Measurements from ENCODE around the gene CACNA1D.

DNA sequence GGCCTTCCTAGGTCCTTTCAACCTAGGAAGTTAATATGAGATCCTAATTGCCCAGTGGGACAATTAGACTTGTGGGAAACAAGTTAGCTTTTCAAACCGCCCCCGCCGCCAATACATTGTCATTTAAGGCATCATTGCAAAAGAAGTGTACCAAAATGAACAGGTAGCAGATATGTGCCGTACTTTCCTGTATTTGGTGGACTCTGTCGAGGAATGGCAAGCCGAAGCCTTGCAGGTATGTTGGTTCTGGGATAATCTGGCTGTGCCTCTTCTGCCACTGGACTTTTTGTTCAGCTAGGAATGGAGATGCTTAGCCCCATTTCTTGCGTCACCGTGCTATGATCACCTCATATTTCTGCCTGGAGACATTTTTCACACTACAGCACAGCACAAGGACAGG, 157.5 kb downstream of the CACNA1D start:
- TF ChIP-seq POLR2A (IDR thresholded peaks at IDR 0.05) = no peak
- TF ChIP-seq, protein P1, sequence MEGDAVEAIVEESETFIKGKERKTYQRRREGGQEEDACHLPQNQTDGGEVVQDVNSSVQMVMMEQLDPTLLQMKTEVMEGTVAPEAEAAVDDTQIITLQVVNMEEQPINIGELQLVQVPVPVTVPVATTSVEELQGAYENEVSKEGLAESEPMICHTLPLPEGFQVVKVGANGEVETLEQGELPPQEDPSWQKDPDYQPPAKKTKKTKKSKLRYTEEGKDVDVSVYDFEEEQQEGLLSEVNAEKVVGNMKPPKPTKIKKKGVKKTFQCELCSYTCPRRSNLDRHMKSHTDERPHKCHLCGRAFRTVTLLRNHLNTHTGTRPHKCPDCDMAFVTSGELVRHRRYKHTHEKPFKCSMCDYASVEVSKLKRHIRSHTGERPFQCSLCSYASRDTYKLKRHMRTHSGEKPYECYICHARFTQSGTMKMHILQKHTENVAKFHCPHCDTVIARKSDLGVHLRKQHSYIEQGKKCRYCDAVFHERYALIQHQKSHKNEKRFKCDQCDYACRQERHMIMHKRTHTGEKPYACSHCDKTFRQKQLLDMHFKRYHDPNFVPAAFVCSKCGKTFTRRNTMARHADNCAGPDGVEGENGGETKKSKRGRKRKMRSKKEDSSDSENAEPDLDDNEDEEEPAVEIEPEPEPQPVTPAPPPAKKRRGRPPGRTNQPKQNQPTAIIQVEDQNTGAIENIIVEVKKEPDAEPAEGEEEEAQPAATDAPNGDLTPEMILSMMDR (IDR thresholded peaks at IDR 0.05) = no peak
